Esophagus muscularis mucosa (tissue), 4 donors: Measurements from ENCODE around the gene GRIK4. TPM values are rescaled to one million over a fixed set of nuclear protein-coding genes. Genes with fewer than 3 reads are reported as not detected.

Source experiments
- DNase-seq: peaks from one replicate; pipeline ENCODE4 v3.0.0-alpha.2; 2017; ENCODE audit errors: extremely low spot score
- H3K27ac ChIP-seq, 4 donors: fragments of 200-600 bp; sonication (generic); replicated peaks in 1 of 4; 1 replicate in 3 of 4; 2 replicates in 1 of 4; pipeline ENCODE4 v1.5.1; 2016 to 2019; ENCODE audit warnings: mild to moderate bottlenecking in 1 of 4
- H3K27me3 ChIP-seq, 4 donors: fragments of 200-600 bp; sonication (generic); one replicate each; pipeline versions ENCODE4 v1.5.1 to v1.6.0; 2016 to 2019
- H3K36me3 ChIP-seq, 4 donors: fragments of 200-600 bp; sonication (generic); one replicate each; pipeline ENCODE4 v1.5.1; 2016 to 2019
- H3K4me1 ChIP-seq, 4 donors: fragments of 200-600 bp; sonication (generic); one replicate each; pipeline ENCODE4 v1.5.1; 2016 to 2019
- H3K4me3 ChIP-seq, 4 donors: fragments of 200-600 bp; sonication (generic); 1 replicate in 2 of 4; 2 replicates in 2 of 4; pipeline ENCODE4 v1.5.1; 2016 to 2019; ENCODE audit warnings: mild to moderate bottlenecking in 4 of 4, moderate library complexity in 1 of 4
- H3K9me3 ChIP-seq, 4 donors: fragments of 200-600 bp; sonication (generic); 1 replicate in 3 of 4; 2 replicates in 1 of 4; pipeline ENCODE4 v1.5.1; 2016 to 2019
- CTCF ChIP-seq, 3 experiments: fragments of 200-600 bp in 2 of 3; fragments of 450-650 bp in 1 of 3; sonication (generic) in 2 of 3; IDR thresholded peaks; one replicate each; pipeline ENCODE4 v1.5.1; 2017 to 2019; ENCODE audit warnings: antibody characterized with exemption in 3 of 3, mild to moderate bottlenecking in 2 of 3, moderate library complexity in 1 of 3
- EP300 ChIP-seq: sonication (generic); formaldehyde crosslinking; IDR thresholded peaks from one replicate; pipeline ENCODE4 v1.6.1; 2017; ENCODE audit warnings: antibody characterized with exemption
- POLR2A ChIP-seq: fragments of 450-650 bp; IDR thresholded peaks from one replicate; pipeline ENCODE4 v1.6.1; 2017; ENCODE audit warnings: antibody characterized with exemption, moderate library complexity, mild to moderate bottlenecking, low read depth
- POLR2AphosphoS5 ChIP-seq, 2 donors: sonication (generic); formaldehyde crosslinking; IDR thresholded peaks; one replicate each; pipeline ENCODE4 v1.6.1; 2017; ENCODE audit warnings: antibody characterized with exemption in 2 of 2
- WGBS: methylation state at CpG from one replicate; pipeline ENCODE4 v1.1.5; 2018; 5-methylcytosine and 5-hydroxymethylcytosine counted together
- intact Hi-C: fragments of 100-400 bp; cut with DNase I; formaldehyde crosslinking; loops from one replicate; pipeline ENCODE4 v1.15.1; 2023
- total RNA-seq, 4 donors: library from RNA; depleted of rRNA; stranded (reverse); fragments of >200 nt; gene quantifications; one replicate each; pipeline versions ENCODE4 v1.1.0 to v1.2.1, GENCODE V29; 2016

The GRIK4 gene
- total RNA-seq, 4 donors from 2014 or later: 0.13 to 0.83 (median 0.43) TPM

- Histone ChIP-seq H3K36me3 (no peaks in the 10 kb centered on the region), H3K4me3 (no peak overlapping the region), H3K4me1 (no peaks in the 10 kb centered on the region), H3K27ac (no peak overlapping the region), H3K9me3 (no peaks in the 10 kb centered on the region), H3K27me3 (peaks cover 0 to 36% (median 0%) of the 10 kb centered on the region in 4 donors)
- 80% methylated on average over 7 of the region's 7 CpGs for WGBS
- TF ChIP-seq POLR2A (no peak), EP300 (no peak), POLR2AphosphoS5 (IDR thresholded peaks at IDR 0.05) (no peak), CTCF (IDR thresholded peaks at IDR 0.05) (no peak)
- DNase-seq: no peak
- intact Hi-C loops: loop anchor here (5.0 kb wide), 1 partner anchor 288 kb away; the partner anchor contains the start of gene GRIK4
These were observed 288.7 kb downstream of the GRIK4 start for GRCh38 chr11:120800206-120800605.

- Histone ChIP-seq H3K4me3 (no peak overlapping the region), H3K27ac (no peak overlapping the region), H3K9me3 (no peaks in the 10 kb centered on the region), H3K36me3 (no peaks in the 10 kb centered on the region), H3K27me3 (peaks cover 0 to 48% (median 0%) of the 10 kb centered on the region in 4 donors), H3K4me1 (no peaks in the 10 kb centered on the region)
- DNase-seq: no peak
- intact Hi-C loops: loop anchor here (5.0 kb wide), 1 partner anchor 290 kb away; the partner anchor contains the start of gene GRIK4
- peak; percentile 69 to 94 (median 85) for TF ChIP-seq CTCF (IDR thresholded peaks at IDR 0.05)
- TF ChIP-seq EP300: no peak
- no peak for TF ChIP-seq POLR2AphosphoS5 (IDR thresholded peaks at IDR 0.05)
- 34% methylated on average over 9 of the region's 9 CpGs for WGBS
These were observed 290.5 kb downstream of the GRIK4 start for GRCh38 chr11:120801801-120802689.

- Histone ChIP-seq H3K27me3 (peaks cover 0 to 50% (median 0%) of the 10 kb centered on the region in 4 donors), H3K4me1 (no peaks in the 10 kb centered on the region), H3K9me3 (no peaks in the 10 kb centered on the region), H3K27ac (no peak overlapping the region), H3K36me3 (no peaks in the 10 kb centered on the region), H3K4me3 (no peak overlapping the region)
- intact Hi-C loops: no loop called here
- TF ChIP-seq POLR2A (no peak), CTCF (IDR thresholded peaks at IDR 0.05) (no peak), EP300 (no peak), POLR2AphosphoS5 (IDR thresholded peaks at IDR 0.05) (no peak)
- WGBS: 73% methylated on average over 9 of the region's 9 CpGs
- no peak for DNase-seq
These were observed 294.5 kb downstream of the GRIK4 start for GRCh38 chr11:120805960-120806555.

DNA sequence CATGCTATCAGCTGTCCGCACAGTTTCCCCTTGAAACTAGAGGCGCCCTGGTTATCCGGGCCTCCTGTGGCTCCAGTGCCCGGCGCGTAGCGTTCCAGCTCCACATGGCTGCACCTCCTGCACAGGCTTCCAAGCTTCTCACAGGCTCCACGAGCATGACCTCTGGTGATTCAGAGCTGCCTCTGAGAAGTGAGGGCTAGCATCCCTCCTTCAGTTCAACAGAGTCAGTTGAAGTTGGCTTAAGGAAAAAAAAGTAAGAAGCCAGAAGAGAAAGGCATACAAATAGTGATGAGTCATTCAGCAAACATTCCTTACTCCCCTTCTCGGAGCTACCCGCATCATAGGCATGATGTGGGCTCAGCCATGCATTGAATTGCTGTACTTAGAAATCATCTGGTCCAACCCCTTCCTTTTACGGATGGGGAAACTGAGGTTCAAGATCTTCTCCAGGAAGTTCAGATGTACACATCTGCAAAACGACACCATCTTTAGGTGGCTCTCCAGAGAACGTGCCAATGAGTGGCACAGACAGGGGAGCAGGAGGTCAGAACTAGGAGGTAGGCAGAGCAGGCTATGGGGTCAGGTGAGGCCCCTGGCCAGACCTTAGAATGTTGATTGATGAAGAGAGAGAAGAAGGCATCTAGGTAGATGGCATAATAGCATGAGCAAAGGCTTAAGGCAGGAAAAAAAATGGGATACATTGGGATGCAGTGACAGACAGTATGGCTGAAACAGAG is 296.0 kb downstream of the GRIK4 start:
- peaks cover 0 to 37% (median 0%) of the 10 kb centered on the region in 4 donors for H3K27me3 ChIP-seq
- H3K27ac ChIP-seq: no peak overlapping the region
- H3K4me1 ChIP-seq: no peaks in the 10 kb centered on the region
- no peak for TF ChIP-seq POLR2AphosphoS5 (IDR thresholded peaks at IDR 0.05)
- no peak for TF ChIP-seq POLR2A
- TF ChIP-seq EP300: no peak
- TF ChIP-seq CTCF (IDR thresholded peaks at IDR 0.05): no peak
- intact Hi-C loops: no loop called here
- H3K4me3 ChIP-seq: no peak overlapping the region
- no peaks in the 10 kb centered on the region for H3K36me3 ChIP-seq
- WGBS: 77% methylated on average over 13 of the region's 13 CpGs
- no peak for DNase-seq
- no peaks in the 10 kb centered on the region for H3K9me3 ChIP-seq
